CD4-positive, alpha-beta T cell treated with Interleukin-4 for 1 hour (primary cell): ENCODE data around the gene TNIK.

Experiments used
- DNase-seq, 2 donors: peaks; one replicate each; pipeline ENCODE4 v3.0.0-alpha.2; 2020 to 2022

Gene TNIK

DNA sequence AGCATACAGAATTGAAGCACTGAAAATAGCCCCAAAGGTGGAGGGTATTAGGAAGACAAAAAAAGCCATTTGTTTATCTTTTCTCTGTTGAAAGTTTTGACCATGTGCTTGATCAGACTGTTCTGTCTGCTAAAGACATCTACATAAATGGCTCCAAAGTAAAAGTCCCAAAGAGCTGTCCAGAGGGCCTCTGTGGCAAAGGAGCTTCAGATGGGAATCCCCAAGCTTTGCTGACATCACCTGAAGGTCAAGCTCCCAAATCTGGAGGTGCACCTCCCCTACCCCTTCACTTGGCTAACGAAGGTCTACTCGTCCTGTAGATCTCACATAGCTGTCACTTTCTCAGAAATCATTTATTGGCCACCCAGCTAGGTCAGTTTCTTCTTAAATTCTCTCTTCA, 239.1 kb downstream of the TNIK start:
- no peak for DNase-seq

DNA sequence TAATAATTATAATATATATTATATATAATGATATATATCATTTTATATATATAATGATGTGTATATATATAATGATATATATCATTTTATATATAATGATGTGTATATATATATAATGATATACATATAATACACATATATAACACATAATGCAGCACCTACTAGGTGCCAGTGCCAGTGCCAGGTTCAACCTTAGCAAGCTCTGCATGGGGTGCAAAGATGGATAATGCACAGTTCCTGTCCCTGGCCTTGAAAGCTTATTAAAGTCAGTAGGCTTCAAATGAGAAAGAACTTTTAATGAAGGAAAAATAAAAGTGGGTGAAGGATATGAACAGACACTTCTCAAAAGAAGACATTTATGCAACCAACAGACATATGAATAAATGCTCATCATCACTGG, 240.9 kb downstream of the TNIK start:
- no peak for DNase-seq

DNA sequence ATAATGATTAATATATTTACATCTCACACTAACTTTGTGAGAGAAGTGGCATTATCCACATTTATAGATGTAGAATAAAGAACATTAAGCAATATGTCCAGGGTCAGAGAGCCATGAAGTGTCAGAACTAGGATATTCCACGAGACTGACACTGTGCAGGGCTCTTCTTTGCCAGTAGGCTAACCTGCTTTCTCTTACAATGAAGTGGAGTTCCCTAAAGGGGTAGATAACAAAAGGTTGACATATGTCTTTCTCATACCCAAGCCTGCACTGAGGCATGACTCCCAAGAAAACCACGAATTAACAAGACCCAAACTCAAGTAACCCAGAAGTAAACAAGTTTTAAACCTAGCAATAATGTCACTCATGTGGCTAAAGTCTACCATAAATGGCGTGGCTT, 242.1 kb downstream of the TNIK start:
- no peak for DNase-seq

GRCh38 chr3:171213907-171214306, 246.3 kb downstream of the TNIK start:
- no peak for DNase-seq

- DNase-seq: no peak
These were observed 247.0 kb downstream of the TNIK start for GRCh38 chr3:171213178-171213577.

DNA sequence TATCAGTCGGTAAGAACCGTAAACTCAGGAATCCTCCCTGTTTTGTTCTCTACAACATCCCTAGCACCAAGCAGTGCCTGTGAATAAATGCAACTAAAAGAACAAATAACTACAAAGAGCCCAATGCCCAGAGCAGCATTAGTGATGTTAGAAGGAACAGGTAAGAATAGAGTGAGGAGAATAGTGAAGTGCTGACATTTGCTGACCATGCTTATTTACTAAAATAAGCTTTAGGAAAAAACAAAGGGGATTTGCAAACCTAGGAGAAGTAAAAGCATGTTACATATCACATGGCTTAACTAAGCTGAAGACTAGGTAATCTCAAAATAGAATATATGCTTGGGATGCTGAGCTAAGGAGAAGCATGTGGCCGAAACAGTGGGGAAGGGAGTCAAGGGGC, 247.6 kb downstream of the TNIK start:
- DNase-seq: no peak

DNA sequence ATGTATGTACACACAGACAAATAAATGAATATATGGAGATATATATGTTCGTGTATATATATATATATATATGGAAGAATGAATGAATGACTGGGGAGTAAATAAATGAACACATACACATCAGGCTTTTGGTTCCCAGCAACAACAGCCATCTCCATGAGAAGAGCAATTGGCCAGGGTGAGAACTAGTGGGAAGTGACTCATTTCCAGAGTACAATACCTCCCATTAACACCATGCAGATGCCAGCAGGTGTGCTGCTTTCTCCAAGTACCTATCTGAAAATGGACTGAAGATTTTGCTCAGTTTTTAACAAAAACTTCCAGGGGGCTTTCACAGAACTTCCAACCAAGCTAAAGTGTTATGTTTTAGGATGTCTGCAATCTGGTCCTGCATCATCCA, 253.9 kb downstream of the TNIK start:
- no peak for DNase-seq

DNA sequence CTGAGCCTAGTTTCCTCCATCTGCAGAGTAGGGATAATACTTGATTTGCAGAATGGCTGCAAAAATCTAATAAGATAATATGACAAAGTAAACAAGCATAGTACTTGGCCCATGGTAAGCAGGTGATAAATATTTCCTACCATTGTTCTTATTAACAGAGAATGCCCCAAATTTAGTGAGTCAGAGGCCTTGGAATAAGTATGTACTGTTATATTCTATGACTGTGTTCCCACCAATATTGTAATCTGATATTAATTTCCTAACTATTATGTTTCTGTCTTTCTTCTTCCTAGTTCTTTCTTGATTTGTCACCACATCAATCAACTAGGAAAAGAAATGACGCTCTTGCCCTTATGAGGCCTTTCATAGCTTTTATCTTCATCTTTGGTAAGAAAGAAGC, 255.3 kb downstream of the TNIK start:
- DNase-seq: no peak

GRCh38 chr3:171201825-171202224, 258.4 kb downstream of the TNIK start:
- no peak for DNase-seq

DNA sequence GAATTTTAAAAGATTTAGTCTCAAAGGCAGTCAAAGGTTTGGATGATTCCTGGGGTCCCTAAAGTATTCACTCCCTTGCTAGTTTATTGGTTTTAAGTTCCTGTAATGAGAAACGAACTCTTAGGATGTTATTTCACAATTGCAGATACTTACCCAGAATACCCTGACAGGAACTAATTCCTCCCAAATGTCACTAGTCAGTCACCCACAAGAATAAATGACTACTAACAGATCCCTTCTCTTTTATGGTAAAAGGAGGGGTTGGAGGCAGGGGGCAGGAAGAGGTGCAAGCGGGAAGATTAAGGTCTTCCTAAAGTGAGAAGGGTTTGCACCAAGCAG, 259.5 kb downstream of the TNIK start:
- DNase-seq: no peak

DNA sequence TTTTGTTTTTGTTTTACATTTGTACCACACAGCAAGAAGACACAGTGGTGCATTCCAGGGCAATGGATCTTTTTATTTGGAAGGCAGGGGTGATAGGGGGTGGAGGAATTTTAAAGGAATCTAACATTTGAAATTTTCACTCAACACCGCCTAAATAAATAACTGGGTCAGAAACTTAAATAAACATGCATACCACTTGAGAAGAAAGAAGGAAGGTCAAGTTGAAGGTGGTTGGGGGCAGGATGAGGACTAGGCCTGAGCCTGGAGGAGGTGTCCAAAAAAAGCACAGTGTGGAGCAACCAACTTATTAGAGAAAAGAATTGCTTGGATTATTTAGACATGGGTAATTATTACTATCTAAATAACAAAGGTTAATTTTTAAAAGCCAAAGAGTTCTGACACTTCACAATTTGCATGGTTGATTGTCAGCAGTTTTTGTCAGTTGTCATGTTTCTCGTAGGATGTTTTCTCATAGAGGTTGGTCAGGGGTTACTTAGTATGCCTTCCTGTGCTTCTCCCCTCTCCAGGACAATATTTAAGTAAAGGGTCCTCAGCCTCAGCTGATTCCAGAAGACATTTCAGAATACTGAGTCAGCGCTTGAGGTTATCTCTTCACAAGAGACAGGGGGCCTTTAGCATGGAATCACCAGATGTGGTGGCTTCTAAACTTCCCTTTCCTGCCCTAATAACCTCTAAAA, 260.0 kb downstream of the TNIK start:
- DNase-seq: no peak

GRCh38 chr3:171199473-171199829, 260.8 kb downstream of the TNIK start:
- DNase-seq: no peak

GRCh38 chr3:171198781-171199472, 261.3 kb downstream of the TNIK start:
- no peak for DNase-seq

- no peak for DNase-seq
These were observed 264.5 kb downstream of the TNIK start for GRCh38 chr3:171195686-171196085.

DNA sequence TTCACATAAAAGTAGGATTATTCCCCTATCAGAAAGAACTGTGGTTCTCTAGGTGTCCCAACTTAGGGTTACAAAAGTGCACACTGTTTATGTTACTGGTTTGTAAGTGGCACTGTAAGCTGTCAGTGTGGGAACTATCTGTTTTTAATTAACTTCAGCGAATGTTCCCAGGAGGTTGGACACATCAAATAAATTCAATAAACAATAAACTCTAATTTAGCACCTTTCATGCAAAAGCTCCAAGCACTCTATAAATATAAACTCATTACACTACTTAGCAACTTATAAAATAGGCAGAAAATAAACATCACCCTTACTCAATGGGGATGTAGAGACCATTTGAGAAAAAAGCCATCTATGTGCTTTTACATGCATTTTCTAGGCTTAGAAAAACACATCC, 265.2 kb downstream of the TNIK start:
- DNase-seq: no peak

GRCh38 chr3:171193693-171194092, 266.5 kb downstream of the TNIK start:
- DNase-seq: no peak

DNA sequence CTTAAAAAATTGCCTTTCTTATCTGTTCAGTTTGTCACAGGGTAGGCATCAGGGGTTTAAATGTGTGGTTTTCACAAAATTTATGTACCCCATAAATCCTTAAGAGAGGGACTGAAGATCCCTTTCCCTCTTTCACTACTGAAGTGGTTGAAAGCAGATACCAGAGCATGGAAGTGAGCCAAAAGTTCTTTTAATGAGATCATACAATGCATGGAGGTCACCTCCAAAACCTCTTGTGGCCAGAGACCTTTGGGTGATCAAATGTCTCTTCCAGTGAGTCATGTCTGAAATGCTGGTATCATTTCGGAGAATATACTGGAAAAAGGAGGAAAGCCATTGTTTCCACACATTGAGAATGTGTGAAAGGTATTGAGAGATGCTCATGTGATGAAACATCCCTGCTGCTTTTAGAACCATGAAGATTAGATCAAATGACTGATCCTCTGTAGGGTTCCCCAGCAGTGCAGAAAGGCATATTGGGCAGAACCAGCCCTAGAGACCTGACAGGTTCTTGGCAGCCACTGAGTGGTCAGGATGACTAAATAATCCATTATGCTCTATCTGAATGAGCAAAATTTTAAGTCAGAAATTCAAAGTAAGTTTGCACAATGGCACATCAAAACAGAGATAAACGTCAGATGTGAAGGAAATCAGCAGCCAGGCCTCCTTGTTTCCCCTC, 267.9 kb downstream of the TNIK start:
- DNase-seq: no peak

- no peak for DNase-seq
These were observed 269.5 kb downstream of the TNIK start for GRCh38 chr3:171190668-171191067.

DNA sequence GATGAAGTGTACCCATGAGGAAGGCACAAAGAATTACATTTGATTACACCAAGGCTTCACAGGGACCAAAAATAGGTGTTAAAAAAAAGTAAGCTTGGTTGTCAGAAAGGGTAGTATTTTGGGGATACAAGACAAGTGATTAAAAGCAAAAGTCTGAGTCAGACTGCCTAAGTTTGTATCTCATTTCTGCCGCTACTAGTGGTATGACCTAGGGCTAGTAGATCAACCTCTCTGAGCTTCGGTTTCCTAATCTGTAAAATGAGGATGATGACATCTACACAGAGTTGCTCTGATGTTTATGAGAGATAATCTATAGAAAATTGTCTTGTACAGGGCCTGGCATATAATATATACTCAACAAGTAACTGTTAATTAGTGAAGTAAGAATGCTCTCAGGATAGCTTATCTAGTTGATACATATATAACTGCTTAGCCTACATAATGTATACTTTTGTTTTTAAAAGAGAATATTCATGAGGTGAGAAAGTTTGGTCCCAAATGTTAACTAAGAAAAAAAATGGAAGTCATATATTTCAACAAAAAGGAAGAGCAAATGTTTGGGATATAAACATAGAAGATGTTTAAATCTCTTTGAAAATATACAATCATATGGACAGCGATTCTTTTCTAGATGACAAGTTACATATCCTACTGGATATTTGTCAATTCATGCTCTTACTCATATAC, 270.7 kb downstream of the TNIK start:
- no peak for DNase-seq

DNA sequence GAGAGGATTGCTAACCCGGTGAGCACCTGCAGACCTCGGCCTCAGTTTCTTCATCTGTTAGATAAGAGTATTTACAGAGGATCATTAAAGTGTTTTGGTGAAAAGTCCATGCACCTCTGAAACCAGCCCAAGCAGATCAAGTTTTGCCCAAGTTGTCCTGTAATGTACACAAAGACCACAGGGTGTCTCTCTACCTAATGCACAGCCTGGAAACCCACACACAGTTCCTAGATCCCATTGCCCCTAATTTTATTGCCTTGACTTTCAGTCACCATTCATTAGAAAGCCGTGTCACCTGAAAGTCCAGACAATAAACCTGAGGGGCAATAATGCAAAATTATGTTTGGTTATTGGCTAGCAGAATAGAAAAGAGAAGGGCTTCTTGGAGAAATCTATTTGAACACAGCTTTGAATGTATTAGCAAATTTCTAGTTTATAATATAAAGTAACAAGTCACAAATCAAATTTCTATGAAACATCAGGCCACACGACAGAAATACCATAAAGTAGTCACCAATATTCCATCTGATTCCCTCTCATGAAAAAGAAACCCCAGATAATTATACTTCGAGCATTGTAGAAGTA, 272.4 kb downstream of the TNIK start:
- DNase-seq: peak; percentile 14 to 51

DNA sequence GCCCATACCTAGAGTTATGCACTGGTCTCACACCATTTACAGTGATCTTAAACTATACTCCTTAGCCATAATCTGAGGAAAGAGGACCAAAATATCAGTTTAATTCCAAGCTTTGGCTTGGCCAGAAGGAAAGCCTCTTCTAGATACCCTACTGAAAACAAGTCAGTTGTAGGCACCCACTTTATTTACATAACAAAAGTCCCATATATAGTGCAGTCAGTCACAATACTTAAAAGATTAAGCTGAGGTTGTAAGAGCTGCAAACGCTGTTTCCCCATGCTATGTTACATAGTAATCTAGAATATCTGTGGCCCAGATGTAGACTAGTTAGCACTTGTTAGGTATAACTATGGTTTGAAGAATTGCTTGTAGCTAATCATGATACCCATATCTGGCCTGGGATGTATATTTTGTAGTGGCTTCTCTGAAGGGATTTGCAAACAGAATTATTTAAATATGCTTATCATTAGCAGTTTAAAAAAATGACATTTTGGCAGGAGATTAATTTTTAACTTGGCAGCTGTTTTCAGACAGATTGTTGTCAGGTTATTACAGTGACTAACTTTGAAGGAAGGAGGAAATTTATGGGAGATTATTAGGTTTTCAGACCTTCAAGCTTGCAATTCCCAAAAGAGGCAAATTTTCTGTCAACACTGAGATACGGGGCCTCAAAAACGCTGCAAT, 273.2 kb downstream of the TNIK start:
- DNase-seq: no peak

GRCh38 chr3:171186383-171186782, 273.8 kb downstream of the TNIK start:
- DNase-seq: no peak

DNA sequence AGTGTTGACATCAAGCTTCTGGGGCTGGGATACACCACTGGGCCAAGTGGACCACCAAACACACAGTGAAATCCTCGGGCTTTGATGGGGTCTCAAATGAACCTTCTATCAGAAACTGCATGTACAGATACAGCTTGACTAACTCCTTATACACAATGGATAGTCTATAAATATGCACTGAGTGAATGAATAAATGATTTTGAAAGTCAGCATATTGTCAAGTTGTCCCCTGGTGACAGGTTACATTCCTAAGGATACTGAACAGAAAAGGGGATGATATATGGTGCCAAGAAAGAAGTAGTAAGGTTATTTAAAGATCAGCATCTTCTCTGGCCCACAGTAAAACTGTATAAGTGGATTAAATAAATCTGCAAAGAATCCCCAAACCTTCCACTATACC, 274.2 kb downstream of the TNIK start:
- DNase-seq: no peak
